GM19193 (cell line): ENCODE results near the gene VPS29.

Experiments used
- POLR2A ChIP-seq: IDR thresholded peaks from 4 replicates; pipeline ENCODE4 v1.6.1; 2011; ENCODE audit not compliant: insufficient read depth, insufficient read length; ENCODE audit errors: extremely low read depth

VPS29 gene

DNA sequence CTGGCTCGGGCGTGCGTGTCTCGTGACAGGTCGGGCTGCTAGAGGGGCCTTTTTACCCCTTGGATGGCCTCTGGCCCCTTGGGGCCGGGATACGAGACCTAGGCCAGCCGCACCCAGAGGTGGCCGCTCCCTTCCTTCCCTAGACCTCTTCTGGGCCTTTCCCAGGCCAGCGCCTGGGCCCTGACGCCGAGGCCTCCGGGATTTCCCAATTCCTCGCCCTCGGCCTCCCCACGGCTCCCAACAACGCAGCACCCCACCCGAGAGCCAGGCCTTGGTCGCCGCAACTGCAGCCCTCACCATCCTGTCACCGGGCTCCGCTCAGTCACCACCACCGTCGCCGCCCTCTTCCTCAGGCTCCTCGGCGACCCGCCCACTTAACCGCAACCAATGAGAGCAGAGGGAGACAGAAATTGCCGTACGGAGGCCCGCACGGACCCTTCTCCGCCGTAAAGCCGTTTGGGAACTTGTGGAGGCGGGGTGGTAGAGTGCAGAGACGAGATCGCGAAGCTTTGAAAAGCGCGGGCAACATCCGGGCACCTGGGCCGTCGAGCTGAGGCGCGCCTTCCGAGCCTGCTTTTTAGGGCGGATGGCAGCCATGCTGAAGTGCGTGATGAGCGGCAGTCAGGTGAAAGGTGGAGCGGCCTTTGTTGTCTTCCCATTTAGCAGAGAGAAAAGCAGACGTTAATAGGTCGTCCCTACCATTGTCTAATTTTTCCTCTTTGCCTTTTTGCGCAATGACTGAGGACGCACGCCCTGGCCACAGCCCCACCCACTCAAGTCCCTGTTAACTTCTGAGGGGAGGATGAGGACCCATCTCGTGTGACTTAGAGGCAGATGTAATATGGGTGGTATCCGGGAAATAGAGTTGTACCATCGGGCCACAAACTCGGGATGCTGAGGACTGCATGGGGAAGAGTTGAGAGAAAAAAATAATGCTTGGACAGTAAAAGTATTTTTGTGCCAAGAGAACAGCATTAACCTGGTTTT lies at the start of gene VPS29, which contains the start of gene RAD9B:
VPS29 (minus strand) TSS at position 360 of the 987 bp plus-strand sequence; CDS start at position 300, 60 bp downstream.
RAD9B (plus strand) TSS at position 580 of the 987 bp plus-strand sequence; CDS start at position 587, 7 bp downstream.
- peak; percentile 97 for TF ChIP-seq POLR2A

DNA sequence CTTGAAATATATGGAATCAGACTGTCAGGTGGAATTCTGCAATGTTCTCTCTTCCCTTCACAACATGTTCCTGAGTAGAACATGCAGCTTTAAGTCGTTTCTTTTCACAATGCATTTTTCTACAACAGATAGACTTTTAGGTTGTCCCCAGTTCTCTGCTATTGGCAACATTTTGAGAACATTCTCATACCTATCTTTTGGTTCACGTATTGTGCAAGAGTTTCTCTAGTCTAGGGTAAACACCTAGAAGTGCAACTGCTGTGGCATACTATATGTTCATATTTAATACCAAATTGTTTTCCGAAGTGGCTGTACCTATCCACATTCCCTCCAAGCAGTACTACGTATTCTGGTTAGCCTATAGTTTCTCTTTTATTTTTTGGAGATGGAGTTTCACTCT lies 49.1 kb upstream of the VPS29 start:
- no peak for TF ChIP-seq POLR2A

DNA sequence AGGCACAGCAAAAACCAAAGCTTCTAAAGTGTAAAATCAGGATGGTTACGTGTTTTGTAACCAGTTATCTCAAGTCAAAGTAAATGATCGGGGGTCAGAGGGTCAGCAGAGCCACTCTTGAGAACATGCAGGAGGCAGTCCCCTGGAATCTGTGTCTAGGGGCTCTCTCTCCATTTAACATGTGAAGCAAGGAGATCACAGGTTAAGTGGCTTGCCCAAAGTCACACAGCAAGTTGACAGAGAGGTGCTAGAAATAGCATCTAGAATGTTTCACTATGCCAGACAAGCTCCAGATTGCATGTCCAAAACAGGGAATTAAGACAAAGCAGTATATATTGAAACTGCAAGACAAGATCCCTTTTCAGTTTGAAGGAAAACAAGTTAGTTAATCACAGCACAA lies 47.8 kb upstream of the VPS29 start:
- TF ChIP-seq POLR2A: no peak

DNA sequence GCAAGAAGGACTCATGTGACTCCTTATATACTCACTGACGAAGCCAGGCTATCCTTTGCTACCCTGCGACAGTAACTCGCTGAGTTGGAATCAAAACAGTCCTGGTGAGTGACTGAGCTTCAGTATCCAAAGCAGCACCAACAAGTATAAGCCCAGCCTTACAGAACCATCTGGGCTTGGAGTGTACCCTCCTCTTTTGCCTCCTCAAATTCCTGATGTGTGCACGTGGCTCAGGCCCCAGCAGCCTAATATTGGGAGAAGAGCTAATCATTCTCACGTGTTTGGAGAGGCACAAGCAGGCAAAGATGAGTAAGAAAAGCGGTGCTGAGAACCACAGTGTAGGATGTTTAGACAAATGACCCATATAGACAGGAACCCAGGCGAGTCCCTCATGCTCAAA lies 46.8 kb upstream of the VPS29 start:
- TF ChIP-seq POLR2A: no peak

DNA sequence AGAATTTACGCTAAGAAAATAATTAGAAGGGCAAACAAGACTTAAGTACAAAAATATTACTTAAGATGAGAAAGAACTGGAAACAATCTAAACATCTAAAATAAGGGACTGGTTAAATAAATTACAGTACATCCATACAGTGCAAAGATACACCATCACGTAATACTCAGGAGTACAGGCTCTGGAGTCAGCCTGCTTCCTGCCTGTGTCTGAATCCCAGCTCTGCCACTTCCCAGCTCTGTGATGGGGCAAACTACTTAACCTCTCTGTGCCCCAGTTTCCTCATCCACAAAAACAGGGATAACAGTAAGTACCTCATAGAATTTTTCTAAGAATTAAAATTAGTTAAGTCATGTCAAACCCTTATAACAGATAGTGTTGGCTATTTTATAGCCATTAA lies 45.2 kb upstream of the VPS29 start:
- TF ChIP-seq POLR2A: no peak

DNA sequence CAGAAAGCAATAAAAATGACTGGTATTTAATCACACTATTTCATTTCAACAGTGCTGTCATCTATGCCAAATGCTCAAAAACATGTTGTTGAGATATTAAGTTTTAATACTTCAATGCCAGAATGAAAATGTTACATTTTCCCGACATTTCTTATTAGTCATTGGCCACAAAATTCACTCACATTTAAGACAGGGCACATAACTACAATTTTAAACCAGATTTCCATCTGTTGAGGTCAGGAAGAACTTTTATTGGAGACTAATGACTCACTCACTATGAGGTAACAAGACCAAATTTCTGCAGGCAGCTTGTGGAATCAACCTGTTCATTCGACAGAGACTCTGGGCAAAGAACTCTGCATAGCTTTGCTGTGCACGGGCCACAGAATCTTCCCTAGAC lies 44.4 kb upstream of the VPS29 start:
- no peak for TF ChIP-seq POLR2A

DNA sequence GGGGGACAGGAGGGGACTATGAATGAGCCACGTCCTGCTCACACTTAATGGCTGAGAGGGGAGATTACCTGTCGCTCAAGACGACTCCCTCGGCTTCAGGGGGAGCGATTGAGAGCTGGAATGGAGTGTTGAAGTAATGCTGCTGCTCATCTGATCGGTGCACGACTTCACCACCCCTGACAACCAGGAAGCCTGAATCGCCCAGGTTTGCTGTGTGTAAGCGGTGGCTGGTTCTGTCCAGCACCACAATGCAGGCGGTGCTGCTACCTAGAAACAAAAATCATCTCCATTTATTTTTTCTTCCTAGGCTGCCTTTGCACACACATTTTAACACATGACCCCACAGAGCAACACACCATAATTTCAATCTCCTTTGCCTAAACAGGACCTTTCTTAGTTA lies 43.9 kb upstream of the VPS29 start:
- no peak for TF ChIP-seq POLR2A

DNA sequence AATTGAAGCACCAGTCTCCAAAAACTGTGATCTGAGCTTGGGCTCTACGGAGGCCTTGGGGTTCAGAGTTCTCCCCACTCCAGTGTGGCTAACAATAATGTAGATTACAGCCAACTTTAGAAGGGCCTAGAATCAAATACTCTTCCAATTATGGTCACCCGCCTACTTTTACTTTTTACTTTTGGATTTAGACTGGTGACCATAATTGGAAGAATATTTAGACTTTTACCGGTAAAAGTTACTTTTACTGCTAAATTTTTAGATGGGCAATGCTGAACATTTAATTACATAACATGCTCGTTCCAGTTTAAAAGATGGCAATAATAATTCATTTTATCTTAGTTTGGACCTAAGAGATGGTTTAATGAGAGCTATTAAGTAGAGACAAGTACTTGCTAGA lies 42.1 kb upstream of the VPS29 start:
- TF ChIP-seq POLR2A: no peak

DNA sequence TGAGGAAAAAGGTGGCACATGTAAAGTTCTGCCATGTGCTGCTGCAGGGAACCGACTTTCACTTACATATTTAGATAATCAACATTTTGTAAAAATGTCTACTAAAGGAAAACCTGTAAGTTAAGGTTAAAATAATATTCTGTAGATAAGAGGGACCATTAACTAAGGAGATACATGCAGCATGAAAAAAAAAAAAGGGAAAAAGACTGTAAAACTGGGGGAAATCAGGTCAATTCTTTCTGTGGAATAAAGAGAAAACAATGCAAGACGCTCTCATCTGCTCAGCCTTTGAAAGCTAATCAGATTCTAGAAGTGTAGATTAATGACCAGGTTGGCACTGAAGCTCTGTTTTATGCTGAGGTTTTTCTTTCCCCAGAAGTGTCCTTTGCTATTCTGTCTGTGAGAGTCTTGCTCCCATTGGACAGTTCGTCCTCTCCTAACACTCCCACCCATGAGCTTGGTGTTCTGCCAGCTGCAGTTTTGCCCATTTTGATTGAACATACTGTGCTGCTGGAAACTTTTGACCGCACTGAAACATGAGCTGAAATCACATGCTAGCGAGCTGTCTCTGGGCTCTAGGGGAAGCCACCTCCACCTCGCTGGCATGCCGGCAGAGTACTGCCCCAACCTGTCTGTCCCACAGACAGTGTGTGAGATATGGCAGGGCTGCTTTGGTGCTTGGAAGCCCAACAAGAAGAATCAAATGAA lies 41.5 kb upstream of the VPS29 start:
- TF ChIP-seq POLR2A: no peak

DNA sequence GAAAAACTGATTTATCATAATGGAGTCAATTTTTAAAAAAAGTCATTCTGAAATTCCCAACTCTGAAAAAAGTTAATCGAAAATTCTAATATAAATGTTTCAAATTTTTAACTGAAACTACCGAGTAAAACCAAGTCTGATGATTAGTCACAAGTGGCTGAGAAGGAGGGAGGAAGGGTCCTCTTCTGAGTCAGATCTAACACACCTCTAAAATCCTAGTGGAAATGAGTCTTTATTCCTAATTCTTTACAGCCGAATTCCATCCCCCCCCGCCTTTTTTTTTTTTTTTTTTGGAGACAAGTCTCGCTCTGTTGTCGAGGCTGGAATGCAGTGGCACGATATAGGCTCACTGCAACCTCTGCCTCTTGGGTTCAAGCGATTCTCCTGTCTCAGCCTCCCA lies 38.1 kb upstream of the VPS29 start:
- TF ChIP-seq POLR2A: no peak

DNA sequence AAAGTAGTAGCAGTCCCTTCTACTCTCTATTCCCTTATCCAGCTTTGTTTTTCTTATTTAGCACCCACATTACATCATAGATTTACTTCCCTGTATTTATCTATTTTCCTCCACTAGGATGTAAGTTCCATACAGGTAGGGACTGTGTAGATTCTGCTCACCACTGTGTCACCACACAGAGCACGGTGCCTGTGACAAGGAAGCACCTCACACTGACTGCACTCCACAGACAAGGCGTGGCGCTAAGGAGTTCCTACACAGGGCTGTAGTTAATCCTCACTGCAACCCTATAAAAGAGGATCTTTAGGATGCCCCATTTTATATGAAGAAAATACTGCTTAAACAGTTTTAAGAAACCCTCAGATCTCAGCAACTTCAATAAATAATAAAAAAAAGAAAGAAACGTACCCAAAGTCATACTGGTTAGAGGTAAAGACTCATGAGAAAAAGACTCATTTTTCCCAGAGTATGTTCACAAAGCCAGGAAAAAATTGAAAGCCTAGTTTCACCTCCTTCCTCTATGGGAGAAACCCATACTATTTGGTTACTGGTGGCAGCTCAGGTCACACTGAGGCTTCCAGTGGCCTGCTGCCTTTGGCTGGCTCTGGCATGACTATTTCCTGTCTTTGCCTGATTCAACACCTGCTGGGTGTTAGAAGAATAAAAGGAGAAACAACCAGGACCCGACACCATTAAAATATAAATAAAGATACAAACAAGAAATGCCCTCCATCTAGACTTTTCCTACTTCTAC lies 37.1 kb upstream of the VPS29 start:
- no peak for TF ChIP-seq POLR2A

DNA sequence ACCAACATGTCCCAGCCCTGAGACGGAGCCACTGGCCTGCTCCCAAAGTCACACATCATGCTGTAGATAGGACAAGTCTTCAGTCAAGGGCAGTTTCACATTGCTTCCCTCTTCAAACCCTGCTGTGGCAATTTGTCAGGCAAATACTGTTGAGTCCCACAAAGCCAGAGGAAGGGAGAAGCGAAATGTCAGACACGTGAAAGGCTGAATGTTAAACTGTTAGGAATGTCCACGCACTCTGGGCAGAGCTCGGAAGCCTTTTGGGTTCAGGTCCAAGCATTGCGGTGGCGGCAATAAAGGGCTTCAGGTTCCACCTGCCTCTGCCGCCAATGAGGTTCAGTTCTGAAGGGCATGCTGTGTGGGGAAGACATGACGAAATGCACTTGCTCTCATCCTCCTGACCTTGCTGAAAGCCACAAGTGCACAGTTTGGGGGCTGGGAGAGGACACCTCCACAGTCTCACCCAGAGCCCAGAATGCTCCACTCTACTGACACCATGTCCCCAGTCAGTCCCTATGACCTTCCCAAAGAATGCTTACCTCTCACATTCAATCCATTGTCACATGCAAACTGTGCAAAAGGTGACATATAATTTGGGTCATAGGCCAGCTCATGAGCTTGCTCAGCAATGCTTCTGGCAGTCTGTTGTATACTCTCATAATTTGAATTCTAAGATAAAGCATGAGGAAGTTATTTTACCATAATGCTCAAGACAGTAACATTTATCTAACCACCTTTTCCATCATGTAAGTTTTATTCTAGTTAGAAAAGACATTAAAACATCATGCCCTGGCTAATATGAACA lies 35.9 kb upstream of the VPS29 start:
- no peak for TF ChIP-seq POLR2A

DNA sequence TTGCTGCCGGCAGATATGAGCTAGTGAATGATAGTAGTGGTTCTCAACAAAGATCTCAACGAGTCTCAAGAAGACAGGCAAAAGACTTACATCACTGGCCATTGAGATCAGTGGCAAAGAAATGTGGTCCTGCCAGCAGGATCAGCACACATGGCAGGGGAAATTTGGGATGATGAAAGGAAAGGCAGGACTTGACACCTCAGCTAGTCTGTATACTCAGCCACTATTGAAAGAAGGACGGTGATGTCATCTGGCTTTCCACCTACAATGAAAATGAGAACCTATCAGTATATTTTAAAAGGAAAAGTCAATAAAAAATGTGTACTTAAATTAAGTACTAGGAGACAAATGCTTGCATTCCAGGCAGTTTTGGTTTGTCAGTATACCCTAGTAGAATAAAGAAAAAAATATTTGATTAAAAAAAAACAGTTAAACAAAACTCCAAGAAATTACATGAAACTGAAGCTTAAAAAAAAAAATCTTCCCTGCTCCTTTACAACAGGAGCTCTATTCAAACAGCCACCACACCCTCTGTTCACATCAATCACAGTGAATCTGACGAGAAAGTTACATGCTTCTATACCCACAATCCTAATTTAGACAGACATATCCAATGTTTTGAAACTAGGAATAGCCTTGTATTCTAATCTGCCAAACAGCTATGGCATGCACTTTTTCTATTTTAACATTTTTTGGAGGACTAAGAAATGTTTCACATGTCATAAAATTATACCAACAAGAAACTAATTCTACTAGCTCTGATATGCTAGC lies 35.1 kb upstream of the VPS29 start:
- no peak for TF ChIP-seq POLR2A

DNA sequence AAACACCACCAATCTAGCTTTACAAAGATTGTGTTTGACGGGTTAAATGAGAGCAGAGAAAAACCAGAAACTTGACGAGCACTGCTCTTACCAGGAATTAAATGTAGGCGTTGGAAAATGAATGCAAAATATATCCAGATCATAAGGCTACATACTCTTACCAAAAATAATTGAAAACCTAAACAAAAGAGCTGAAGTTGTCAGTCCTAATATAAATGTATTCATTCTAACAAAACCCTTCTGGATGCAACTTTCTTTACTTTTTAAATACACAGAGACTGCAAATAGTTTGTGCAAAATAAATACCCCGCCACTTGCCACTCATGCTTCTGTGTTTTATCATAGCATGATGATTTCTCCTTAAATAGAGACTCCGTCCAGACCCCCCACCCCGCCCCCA lies 32.9 kb upstream of the VPS29 start:
- no peak for TF ChIP-seq POLR2A

DNA sequence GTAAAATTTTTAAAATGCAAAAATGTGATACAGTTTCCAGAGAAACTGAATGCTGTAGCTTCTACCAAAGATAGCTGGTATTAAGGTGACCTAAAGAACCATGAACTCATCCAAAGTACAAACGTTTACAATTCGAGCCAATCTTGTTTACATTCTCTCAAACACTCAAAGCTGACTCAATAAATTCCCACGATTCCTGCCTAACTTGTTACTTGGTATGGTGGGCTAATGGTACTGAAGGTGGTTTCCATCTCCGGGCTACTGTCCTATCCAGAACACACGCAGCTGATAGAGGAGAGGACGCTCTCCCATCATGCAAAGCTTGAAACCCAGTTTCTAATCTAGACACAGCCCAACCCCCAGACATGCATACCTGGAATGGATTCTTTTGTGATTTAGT lies 31.7 kb upstream of the VPS29 start:
- TF ChIP-seq POLR2A: no peak
